ENCODE results near the gene APOL6.

GRCh38 chr22:35619336-35620094, 28.7 kb upstream of the APOL6 start:
- TF ChIP-seq CTCF (conservative IDR thresholded peaks at IDR 0.05) (no peak), ZFX (IDR thresholded peaks at IDR 0.05) (no peak)
